K562 (cell line): ENCODE results near the gene GARNL3. TPM values are rescaled to one million over a fixed set of nuclear protein-coding genes. Genes with fewer than 3 reads are reported as not detected.

Experiments used
- ATAC-seq: fragments of 200-7000 bp; cut with Tn5 transposase; 3 replicates; pipeline ENCODE4 v1.9.1; 2020; ENCODE audit warnings: moderate library complexity
- BruUV-seq: library from RNA; stranded (reverse); fragments of 400-500 nt; replicated peaks from 2 replicates; lab custom pipeline; 2021; lab: Mats Ljungman, UMichigan
- CTCF ChIA-PET: fragments of 300-600 bp; formaldehyde crosslinking; extraction: SDS; loops from one replicate; lab custom pipeline; 2021; ENCODE audit warnings: low intra/inter-chr PET ratio; lab: Yijun Ruan, JAX
- POLR2A ChIA-PET: fragments of 300-600, 350-650 bp; sonication (Branson Sonifier 250); formaldehyde crosslinking; extraction: SDS; loops from one replicate; lab custom pipeline; 2021; ENCODE audit warnings: antibody characterized with exemption, inconsistent platforms; lab: Yijun Ruan, JAX
- DNase-seq, 4 experiments: peaks; one replicate each; pipeline versions ENCODE4 v3.0.0 to v3.0.0-alpha.2; 2011 to 2018; ENCODE audit warnings: low spot score in 3 of 4, mixed read lengths in 3 of 4; ENCODE audit errors: extremely low read depth in 1 of 4
- FAIRE-seq: peaks from 2 replicates; lab custom pipeline; 2011; peaks lifted over from hg19 to GRCh38; lab: Jason Lieb, UNC
- H2AFZ ChIP-seq: 2 replicates; pipeline ENCODE4 v1.6.0; 2011; ENCODE audit warnings: low read depth, low read length, control low read depth, inconsistent platforms
- H3K27ac ChIP-seq: fragments of 200-600 bp; 3 replicates; pipeline ENCODE4 v1.8.0; 2011; ENCODE audit warnings: low read depth, mild to moderate bottlenecking, control low read depth, inconsistent platforms, low read length, moderate library complexity, mixed read lengths; ENCODE audit errors: extremely low read depth
- H3K27me3 ChIP-seq, 2 experiments: fragments of 300-600 bp in 1 of 2; 2 replicates in 1 of 2; 3 replicates in 1 of 2; pipeline versions ENCODE4 v1.6.0 to v1.8.0; 2011; ENCODE audit warnings: inconsistent platforms in 2 of 2, low read length in 2 of 2, mild to moderate bottlenecking in 1 of 2, mixed read lengths in 1 of 2, moderate library complexity in 1 of 2; ENCODE audit not compliant: control insufficient read depth in 2 of 2, insufficient read depth in 2 of 2
- H3K36me3 ChIP-seq: fragments of 300-600 bp; 3 replicates; pipeline ENCODE4 v1.8.0; 2011; ENCODE audit warnings: mild to moderate bottlenecking, low read length, inconsistent platforms; ENCODE audit not compliant: control insufficient read depth, insufficient read depth
- H3K4me1 ChIP-seq, 2 experiments: fragments of 200-600 bp in 1 of 2; replicated peaks in 1 of 2; 2 replicates in 1 of 2; 3 replicates in 1 of 2; pipeline versions ENCODE4 v1.5.1 to v1.8.0; 2011; ENCODE audit warnings: inconsistent platforms in 2 of 2, low read length in 2 of 2, mild to moderate bottlenecking in 1 of 2, mixed read lengths in 1 of 2, moderate library complexity in 1 of 2; ENCODE audit not compliant: control insufficient read depth in 2 of 2, insufficient read depth in 2 of 2
- H3K4me2 ChIP-seq: 2 replicates; pipeline ENCODE4 v1.6.1; 2011; ENCODE audit warnings: low read length, control low read depth, inconsistent platforms, mixed read lengths; ENCODE audit not compliant: insufficient read depth
- H3K4me3 ChIP-seq: fragments of 200-600 bp; sonication (generic), shearing (Covaris generic); 2 replicates; pipeline ENCODE4 v1.5.1; 2016; ENCODE audit warnings: control low read depth, inconsistent platforms
- H3K79me2 ChIP-seq: fragments of 200-600 bp; 3 replicates; pipeline ENCODE4 v1.8.0; 2011; ENCODE audit warnings: low read length, inconsistent platforms; ENCODE audit not compliant: control insufficient read depth, insufficient read depth
- H3K9ac ChIP-seq, 2 experiments: 2 replicates each; pipeline versions ENCODE4 v1.6.0 to v1.6.1; 2011; ENCODE audit warnings: low read depth in 2 of 2, low read length in 2 of 2, control low read depth in 1 of 2, inconsistent platforms in 1 of 2, mild to moderate bottlenecking in 1 of 2, mixed read lengths in 1 of 2; ENCODE audit not compliant: insufficient read depth in 1 of 2
- H3K9me1 ChIP-seq: one replicate; pipeline ENCODE4 v1.6.0; 2011; ENCODE audit warnings: inconsistent platforms, mild to moderate bottlenecking, low read length, moderate library complexity; ENCODE audit not compliant: control insufficient read depth, insufficient read depth
- H3K9me3 ChIP-seq: replicated peaks from 2 replicates; pipeline ENCODE4 v1.5.1; 2011; ENCODE audit warnings: low read depth, low read length, inconsistent platforms; ENCODE audit not compliant: control insufficient read depth, insufficient read depth
- H4K20me1 ChIP-seq: replicated peaks from 2 replicates; pipeline ENCODE4 v1.6.1; 2011; ENCODE audit warnings: low read length, inconsistent platforms, mixed read lengths; ENCODE audit not compliant: control insufficient read depth, insufficient read depth
- ZNF121 ChIP-seq: sonication (generic); formaldehyde crosslinking; conservative IDR thresholded peaks from 2 replicates; pipeline ENCODE4 v1.8.0; 2022; ENCODE audit warnings: missing genetic modification reagents
- WGBS: fragments of 100-300 bp; shearing (Covaris generic); methylation state at CpG from one replicate; pipeline ENCODE4 v1.1.6; 2016; ENCODE audit warnings: low coverage, mixed read lengths; ENCODE audit not compliant: insufficient coverage; ENCODE audit errors: missing lambda C conversion rate; 5-methylcytosine and 5-hydroxymethylcytosine counted together
- in situ Hi-C: fragments of 300-500 bp; cut with MboI; formaldehyde crosslinking; loops from 4 replicates; pipeline ENCODE4 v1.15.0; 2018; ENCODE audit warnings: inconsistent platforms, mixed read lengths
- intact Hi-C: fragments of 100-400 bp; cut with micrococcal nuclease; formaldehyde crosslinking; loops from 2 replicates; pipeline ENCODE4 v1.14.2; 2022
- polyA plus RNA-seq, 8 experiments: library from polyadenylated mRNA; depleted of rRNA in 4 of 8; stranded (reverse) in 5 of 8; unstranded in 3 of 8; fragments of >200 nt; fragmentation: Nextera tagmentation in 2 of 8; fragmentation: Illumina TruSeq in 1 of 8; extraction: Ambion mirVana in 2 of 8; extraction: Trizol in 1 of 8; gene quantifications; 2 replicates each; pipeline versions ENCODE4 v1.2.1 to v1.2.3, GENCODE V29; 2011 to 2014; ENCODE audit warnings: inconsistent platforms in 1 of 8, missing spikeins in 1 of 8
- total RNA-seq, 7 experiments: library from RNA; depleted of rRNA in 6 of 7; stranded (reverse); fragments of >200 nt in 6 of 7; fragmentation: Illumina TruSeq in 2 of 7; extraction: Trizol in 2 of 7; gene quantifications; 2 replicates each; pipeline versions ENCODE4 v1.2.1 to v1.2.3, GENCODE V29; 2011 to 2021; ENCODE audit warnings: low replicate concordance in 1 of 7
- TF ChIP-seq, protein P1 (sequence below), 2 experiments: fragments of 450-650 bp; IDR thresholded peaks; 2 replicates each; pipeline ENCODE4 v1.6.1; 2018; ENCODE audit warnings: mild to moderate bottlenecking in 2 of 2, low read depth in 1 of 2; ENCODE audit not compliant: partially characterized antibody in 2 of 2

GARNL3 gene
- total and polyA plus RNA-seq, 9 of the 15 experiments (the other 6 are each of a cell fraction or from before 2014, with no cell fraction given) = 0.35 to 2.7 (median 1.6) TPM

DNA sequence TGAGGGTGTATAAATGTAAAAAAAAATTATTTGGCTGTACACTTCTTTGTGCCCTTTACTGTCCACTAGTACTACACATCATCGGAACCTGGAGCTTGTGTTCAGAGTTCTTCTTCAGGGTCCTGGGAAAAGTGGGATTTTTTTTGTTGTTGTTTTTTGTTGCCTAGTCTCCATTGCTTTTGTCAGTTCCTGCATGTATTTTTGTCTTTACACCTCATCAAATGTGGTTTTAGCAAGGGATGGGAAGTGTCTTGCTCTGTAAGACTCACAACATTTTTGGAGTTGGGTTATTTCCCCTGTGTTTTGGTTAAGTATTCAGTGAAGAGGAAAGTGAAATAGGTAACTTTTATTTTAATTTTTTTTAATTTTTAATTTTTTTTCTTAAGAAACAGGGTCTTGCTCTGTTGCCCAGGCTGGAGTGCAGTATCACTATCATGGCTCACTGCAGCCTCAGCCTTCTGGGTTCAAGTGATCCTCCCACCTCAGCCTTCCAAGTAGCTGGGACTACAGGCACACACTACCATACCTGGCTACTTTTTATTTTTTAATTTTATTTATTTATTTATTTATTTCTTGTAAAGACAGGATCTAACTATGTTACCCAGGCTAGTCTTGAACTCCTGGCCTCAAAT is 40.7 kb downstream of the GARNL3 start:
- intact Hi-C loops (no loop called here), in situ Hi-C loops (no loop called here)
- Histone ChIP-seq H3K4me3 (no peak overlapping the region), H3K9me3 (no peaks in the 10 kb centered on the region), H3K9me1 (no peaks in the 10 kb centered on the region), H3K4me2 (no peak overlapping the region), H3K9ac (no peak overlapping the region), H3K27me3 (peaks cover 0 to 5% of the 10 kb centered on the region in 2 experiments; a peak in 1 of 5 replicates), H3K4me1 (no peaks in the 10 kb centered on the region; a peak in 1 of 5 replicates), H3K79me2 (no peaks in the 10 kb centered on the region), H4K20me1 (no peaks in the 10 kb centered on the region), H3K36me3 (no peaks in the 10 kb centered on the region), H2AFZ (no peak overlapping the region), H3K27ac (no peak overlapping the region)
- TF ChIP-seq, protein P1, sequence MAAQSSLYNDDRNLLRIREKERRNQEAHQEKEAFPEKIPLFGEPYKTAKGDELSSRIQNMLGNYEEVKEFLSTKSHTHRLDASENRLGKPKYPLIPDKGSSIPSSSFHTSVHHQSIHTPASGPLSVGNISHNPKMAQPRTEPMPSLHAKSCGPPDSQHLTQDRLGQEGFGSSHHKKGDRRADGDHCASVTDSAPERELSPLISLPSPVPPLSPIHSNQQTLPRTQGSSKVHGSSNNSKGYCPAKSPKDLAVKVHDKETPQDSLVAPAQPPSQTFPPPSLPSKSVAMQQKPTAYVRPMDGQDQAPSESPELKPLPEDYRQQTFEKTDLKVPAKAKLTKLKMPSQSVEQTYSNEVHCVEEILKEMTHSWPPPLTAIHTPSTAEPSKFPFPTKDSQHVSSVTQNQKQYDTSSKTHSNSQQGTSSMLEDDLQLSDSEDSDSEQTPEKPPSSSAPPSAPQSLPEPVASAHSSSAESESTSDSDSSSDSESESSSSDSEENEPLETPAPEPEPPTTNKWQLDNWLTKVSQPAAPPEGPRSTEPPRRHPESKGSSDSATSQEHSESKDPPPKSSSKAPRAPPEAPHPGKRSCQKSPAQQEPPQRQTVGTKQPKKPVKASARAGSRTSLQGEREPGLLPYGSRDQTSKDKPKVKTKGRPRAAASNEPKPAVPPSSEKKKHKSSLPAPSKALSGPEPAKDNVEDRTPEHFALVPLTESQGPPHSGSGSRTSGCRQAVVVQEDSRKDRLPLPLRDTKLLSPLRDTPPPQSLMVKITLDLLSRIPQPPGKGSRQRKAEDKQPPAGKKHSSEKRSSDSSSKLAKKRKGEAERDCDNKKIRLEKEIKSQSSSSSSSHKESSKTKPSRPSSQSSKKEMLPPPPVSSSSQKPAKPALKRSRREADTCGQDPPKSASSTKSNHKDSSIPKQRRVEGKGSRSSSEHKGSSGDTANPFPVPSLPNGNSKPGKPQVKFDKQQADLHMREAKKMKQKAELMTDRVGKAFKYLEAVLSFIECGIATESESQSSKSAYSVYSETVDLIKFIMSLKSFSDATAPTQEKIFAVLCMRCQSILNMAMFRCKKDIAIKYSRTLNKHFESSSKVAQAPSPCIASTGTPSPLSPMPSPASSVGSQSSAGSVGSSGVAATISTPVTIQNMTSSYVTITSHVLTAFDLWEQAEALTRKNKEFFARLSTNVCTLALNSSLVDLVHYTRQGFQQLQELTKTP (IDR thresholded peaks at IDR 0.05; ENCODE audit: low read depth in 1 of 2, partially characterized antibody in 2 of 2) = no peak
- TF ChIP-seq ZNF121 (CRISPR knock-in tag) = peak; percentile 55; the same call in 1 of the 2 replicates
- CTCF ChIA-PET = no interaction called here
- POLR2A ChIA-PET = no interaction called here
- FAIRE-seq (peak; percentile 48), DNase-seq (no peak), ATAC-seq (no peak)
- 44% methylated on average over 1 of the region's 1 CpG for WGBS
- no TSS peak for BruUV-seq
